Superior temporal gyrus (tissue), 1 donor: ENCODE measurements around the gene CLIP3.
A peak's percentile ranks its signal among the peaks of the same experiment; 100 is the strongest.
"Not testable (repeated sequence)": the region's sequence is repeated elsewhere in the genome, so short reads cannot be mapped to it uniquely, and the experiment has no call there.

Experiments
- DNase-seq: peaks from one replicate; pipeline ENCODE4 v3.0.0-alpha.2; 2016; ENCODE audit errors: extremely low spot score

Gene CLIP3, protein sequence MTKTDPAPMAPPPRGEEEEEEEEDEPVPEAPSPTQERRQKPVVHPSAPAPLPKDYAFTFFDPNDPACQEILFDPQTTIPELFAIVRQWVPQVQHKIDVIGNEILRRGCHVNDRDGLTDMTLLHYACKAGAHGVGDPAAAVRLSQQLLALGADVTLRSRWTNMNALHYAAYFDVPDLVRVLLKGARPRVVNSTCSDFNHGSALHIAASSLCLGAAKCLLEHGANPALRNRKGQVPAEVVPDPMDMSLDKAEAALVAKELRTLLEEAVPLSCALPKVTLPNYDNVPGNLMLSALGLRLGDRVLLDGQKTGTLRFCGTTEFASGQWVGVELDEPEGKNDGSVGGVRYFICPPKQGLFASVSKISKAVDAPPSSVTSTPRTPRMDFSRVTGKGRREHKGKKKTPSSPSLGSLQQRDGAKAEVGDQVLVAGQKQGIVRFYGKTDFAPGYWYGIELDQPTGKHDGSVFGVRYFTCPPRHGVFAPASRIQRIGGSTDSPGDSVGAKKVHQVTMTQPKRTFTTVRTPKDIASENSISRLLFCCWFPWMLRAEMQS

DNA sequence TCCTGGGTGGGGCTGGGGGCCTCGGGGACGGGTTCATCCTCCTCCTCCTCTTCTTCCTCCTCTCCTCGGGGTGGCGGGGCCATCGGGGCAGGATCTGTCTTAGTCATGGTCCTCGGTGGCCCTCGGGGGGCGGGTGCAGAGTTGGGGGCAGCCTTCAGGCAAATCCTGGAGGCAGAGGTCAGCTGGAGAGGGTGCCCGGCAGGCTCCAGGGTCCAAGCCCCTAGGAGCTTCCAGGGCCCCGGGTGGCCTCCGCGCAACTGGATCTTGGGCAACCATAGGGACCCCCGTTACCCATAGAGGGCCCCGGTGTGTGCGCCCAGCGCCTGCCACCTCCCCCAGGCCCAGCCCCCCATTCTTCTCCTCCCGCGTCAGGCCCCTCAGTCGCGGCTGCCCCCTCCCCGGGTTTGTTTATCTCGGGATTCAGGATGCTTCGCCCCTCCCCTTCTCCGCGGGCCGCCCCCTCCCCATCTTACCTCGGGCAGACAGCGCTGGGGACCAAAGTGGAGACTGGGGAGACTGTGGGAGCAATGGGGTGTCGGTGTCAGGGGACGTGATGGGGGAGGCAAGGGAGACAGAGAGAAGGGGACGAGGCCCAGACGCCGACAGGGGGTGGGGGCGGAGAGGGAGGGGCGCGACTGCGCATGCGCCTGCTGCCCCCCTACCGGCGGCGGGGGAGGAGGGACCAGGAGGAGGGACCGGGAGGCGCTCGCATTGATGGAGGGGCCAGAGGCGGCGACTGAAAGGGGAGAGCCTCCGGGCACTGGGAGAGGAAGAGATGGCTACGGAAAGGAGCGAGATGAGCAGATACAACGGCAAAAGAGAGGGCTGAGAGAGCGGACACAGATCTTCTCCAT is at the start of gene CLIP3:
Gene CLIP3 (minus strand): TSS at position 623 of the 854 bp plus-strand sequence. CDS start 516 bp downstream, at position 107.
- DNase-seq = peak; percentile 84

DNA sequence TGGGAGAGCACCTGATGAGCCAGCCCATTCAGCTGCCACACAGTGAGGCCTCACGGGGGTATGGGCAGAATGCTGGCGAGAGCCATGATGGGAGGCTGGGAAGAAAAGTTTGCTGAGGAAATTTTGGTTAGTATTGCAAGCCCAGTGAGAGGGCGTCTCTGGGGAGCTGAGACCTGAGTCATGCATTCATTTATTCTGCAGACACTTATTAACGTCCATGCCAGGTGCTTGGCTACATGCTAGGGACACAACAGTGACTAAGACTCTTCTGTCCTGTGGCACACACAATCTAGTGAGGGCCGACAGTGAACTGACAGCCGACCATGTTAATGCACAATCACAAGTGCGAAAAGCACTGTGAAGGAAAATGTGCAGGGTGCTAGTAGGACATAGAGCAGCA is 49.2 kb upstream of the CLIP3 start:
- DNase-seq = no peak

DNA sequence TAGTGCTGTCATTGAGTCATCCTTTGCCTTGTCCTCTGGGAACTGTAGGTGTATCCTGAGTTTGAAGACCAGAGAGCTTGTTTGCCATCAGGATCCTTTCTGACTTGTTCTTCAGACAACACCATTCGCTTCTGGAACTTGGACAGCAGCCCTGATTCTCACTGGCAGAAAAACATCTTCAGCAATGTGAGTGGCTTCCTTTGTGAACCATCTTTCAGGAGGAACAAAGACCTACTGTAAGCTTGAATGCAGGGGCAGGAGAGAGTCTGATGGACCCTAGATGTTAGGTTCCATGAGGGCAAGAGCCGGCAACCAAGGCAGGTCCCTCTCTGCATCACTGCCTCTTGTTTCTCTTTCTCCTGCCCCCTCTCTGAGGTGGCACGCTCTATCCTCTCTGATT is 48.7 kb upstream of the CLIP3 start:
- DNase-seq = peak; percentile 96

DNA sequence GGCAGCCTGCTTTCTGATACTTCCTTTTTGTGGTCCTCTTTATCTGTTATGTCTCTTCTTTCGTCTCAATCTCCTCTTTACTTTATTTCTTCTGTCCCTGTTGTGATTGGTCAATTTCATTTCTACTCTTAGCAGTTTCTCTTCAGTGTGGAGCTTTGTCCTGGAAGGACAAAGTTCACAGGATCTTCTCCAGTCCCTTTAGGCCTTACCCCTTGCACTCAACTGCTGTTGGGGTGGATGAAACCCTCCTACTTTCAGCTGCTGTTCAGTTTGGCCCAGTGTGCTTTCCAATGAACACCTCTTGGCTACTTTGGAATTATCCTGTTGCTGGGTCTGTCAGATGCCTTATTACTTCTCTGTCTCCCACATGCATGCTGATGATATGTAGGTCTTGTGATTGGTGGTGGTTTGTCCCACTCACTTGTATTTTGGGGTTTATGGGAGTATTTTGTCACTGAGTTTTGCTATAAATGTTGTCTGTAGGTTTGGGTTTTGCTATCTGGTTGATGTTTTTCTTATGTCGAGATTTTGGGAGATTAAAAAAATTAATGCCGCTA is 46.8 kb upstream of the CLIP3 start:
- DNase-seq = no peak

DNA sequence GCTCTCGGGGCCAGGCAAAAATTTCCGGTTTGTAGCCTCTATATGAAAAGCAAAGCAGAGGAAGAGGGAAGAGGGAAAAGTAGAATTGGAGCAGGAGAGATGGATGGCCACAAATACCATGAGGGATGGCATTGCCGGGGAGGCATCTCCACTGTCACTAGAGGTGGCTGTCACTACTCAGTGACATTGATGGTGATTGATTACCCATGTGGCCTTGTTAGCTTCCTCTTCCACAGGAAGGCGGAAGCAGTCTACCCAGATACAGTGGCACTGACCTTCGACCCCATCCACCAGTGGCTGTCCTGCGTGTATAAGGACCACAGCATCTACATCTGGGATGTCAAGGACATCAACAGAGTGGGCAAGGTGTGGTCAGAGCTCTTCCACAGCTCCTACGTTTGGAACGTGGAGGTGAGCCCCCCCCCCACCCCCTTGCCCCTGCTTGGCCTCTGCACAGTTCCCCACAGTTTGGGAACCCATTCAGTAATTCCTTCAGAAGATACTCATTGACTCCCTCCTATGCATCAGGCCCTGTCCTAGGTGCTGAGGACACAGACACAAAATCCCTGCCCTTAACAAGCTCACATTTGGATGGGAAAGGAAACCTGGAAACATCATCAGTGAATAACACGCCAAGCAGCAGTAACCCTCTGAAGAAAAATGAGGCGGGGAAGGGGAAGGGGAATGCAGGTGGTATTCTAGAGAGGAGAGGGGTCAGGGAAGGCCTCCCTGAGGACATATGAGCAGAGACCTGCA is 40.6 kb upstream of the CLIP3 start:
- DNase-seq = no peak

DNA sequence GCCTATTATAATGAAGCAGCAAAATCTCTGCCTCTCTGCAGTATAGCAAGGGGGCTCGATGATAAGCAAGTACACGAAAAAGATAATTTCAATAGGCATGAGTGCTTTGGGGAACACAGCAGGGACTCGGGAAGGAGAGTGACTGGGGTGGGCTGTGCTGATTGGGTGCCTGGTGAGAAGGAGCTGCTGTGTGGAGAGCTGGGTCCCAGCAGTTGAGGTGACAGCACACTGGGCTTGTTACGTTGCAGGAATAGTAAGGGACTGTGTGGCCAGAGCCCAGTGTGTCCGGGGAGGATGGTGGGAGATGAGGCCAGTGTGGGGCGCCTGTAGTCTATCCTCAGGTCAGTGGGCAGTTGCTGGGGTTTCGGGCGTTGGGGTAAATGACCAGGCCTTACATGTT is 39.4 kb upstream of the CLIP3 start:
- no peak for DNase-seq

DNA sequence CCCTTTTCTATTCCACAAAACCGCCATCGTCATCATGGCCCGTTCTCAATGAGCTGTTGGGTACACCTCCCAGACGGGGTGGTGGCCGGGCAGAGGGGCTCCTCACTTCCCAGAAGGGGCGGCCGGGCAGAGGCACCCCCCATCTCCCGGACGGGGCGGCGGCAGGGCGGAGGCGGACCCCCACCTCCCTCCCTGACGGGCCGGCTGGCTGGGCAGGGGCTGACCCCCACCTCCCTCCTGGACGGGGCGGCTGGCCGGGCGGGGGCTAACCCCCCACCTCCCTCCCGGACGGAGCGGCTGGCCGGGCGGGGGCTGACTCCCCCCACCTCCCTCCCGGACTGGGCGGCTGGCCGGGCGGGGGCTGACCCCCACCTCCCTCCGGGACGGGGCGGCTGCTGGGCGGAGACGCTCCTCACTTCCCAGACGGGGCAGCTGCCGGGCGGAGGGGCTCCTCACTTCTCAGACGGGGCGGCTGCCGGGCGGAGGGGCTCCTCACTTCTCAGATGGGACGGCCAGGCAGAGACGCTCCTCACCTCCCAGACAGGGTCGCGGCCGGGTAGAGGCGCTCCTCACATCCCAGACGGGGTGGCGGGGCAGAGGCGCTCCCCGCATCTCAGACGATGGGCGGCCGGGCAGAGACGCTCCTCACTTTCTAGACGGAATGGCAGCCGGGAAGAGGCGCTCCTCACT is 36.3 kb upstream of the CLIP3 start:
- DNase-seq = not testable (repeated sequence)

DNA sequence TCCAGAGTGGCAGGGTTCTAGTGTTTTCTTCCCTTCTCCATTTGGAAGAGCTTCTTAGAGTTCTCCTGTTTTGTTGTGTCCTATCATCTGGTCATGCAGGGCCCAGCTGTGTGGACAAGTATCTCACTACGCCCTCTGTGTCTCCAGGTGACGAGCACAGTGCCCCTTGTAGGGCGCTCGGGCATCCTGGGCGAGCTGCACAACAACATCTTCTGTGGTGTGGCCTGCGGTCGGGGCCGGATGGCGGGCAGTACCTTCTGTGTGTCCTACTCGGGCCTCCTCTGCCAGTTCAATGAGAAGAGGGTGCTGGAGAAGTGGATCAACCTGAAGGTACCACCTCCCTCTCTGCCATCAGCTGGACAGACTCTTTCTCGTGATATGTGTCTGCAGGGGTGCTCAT is 35.0 kb upstream of the CLIP3 start:
- no peak for DNase-seq

DNA sequence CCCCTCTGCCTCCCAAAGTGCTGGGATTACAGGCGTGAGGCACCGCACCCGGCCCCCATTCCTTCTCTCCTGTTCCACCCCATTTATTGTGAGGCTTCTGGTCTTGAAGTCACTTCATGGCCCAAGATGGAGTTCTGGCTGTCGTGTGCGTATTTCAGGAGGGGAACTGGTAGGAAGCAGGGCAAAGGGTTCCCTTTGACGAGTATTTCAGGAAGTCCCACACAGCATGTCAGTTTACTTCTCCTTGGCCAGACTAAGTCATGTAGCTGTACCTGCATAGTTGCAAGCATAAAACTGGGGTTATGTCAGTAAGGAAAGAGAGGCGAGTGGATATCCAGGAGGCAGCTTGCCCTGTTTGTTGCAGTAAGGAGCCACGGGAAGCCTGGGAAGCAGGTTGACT is 32.2 kb upstream of the CLIP3 start:
- no peak for DNase-seq

DNA sequence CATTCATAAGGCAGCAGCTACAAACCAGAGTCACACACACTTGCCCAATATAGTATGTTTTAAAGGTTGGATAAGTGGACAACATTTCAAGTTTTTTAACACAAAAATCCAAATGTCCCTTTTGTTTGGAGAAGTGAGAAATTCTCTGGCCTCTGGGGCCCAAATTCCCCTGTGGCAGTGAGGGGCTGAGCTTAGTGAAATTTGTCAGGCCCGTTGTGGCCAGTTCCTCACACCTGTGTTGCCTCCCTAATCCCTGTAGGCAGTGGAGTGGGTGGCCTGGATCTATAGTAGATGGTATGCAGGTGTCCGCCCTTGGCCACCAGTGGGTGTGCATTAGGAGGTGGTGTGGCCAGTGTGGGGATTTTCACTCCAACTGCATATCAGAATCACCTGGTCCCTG is 28.7 kb upstream of the CLIP3 start:
- no peak for DNase-seq

DNA sequence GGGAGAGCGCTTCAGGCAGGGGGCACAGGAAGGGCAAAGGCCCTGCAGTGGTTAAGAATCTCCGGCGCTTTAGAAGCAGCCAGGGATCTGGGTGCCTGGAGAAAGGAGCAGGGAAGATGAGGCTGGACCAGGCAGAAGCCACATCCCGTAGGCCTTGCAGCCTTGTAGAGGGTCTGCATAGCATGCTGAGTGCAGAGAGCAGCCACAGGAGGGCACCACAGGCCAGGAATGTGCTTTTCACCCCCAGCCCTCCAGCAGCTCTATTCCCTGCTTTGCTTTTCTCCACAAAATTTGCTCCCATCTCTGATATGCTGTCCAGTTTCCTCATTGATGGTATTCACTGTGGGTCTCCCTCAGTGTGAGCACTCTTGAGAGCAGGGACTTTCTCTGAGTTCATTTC is 27.8 kb upstream of the CLIP3 start:
- peak; percentile 87 for DNase-seq

DNA sequence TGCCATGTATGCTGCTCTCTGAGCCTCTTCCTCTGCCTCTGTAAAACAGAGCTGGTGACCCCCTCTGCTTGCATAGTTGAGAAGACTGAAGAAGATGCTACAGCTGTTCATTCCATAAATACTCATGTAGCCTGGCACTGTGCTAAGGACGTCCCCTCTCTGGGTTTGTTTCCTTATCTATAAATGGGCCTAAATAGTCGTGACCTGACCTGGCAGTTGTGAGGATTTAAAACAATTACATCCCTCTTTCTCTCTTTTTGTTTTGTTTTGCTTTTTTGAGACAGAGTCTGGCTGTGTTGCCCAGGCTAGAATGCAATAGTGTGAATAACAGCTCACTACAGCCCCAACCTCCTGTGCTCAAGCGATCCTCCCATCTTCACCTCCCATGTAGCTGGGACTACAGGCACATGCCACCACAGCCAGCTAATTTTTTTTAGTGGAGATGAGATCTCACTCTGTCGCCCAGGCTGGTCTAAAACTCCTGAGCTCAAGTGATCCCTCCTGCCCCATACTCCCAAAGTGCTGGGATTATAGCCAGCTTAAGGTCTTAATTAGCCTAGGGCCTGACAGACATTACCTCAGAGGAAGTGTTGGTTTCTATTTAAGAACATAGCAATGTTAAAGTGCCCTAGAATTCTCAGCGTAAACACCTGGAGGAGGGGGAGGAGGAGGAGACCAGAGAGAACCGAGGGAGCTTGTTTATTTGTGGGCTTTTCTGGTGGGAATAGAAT is 26.7 kb upstream of the CLIP3 start:
- no peak for DNase-seq

DNA sequence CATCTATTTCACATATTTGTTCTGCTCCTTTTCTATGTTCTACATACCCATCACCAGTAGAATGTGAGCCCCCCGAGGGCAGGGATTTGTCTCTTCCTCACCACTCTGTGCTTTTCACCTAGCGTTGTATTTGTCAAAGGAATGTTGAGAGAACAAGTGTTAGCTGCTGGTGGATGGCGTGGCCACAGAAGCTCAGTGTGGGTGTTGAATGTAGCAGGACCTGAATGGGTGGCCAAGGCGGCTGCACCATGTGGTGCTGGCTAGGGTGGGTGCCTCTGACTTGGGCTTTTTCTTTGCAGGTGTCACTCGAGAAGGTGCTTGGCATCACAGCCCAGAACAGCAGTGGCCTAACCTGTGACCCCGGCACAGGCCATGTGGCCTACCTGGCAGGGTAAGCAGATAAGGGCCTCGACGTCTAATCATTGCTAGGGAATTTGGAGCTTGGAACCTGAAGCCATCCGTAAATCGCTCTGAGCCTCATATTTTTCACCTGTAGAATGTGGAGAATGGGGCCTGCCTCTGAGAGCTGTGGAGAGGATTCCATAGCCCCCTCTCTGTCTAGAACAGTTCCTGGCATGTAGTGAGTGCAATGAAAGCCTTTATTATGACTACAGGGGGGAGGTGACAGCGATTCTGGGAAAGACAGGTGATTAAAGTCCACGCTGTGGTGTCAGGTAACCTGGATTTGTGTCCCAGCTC is 26.0 kb upstream of the CLIP3 start:
- no peak for DNase-seq

DNA sequence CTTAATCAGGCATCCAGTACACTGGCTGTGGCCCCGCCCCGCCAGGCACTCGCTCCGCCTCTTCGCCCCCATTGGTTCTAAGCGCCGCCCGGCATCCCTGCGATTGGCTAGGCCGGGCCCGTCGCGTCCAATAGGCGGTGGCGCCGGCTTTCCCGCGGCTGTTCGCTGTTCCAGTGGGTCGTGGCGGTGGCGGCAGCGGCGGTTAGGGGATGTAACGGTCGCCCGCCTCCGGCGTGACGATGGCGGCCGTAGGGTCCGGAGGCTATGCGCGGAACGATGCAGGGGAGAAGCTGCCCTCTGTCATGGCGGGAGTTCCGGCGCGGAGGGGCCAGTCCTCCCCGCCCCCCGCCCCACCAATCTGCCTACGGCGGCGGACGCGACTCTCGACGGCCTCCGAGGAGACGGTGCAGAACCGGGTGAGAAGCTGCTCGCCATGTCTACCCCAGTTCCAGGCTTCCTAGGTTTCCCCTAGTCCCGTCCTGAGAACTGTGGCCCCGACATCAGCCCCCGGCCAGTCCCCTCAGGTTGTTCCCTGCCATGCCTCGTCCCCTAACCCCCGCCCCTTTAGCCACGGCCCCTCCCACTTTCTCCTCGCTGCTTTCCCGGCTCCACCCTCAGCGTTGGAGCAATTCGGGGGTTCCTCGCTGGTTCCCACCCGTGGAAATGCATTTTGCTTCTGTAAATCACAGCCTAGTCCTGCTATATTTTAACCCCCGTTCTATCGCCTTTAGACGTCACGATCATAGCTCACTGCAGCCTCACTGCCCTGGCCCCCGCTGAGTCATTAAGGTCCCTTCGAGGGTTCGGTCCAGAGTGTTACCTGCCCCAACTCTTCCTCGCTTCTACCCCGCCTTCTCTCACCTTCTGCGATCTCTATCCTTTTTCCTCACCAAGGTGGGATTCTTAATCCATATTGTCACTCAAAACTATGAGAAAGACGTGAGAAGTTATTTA is 22.3 kb upstream of the CLIP3 start, which contains the start of gene WDR62:
Gene WDR62 (plus strand): TSS at position 165 of the 954 bp plus-strand sequence. CDS start 75 bp downstream, at position 240.
- no peak for DNase-seq

DNA sequence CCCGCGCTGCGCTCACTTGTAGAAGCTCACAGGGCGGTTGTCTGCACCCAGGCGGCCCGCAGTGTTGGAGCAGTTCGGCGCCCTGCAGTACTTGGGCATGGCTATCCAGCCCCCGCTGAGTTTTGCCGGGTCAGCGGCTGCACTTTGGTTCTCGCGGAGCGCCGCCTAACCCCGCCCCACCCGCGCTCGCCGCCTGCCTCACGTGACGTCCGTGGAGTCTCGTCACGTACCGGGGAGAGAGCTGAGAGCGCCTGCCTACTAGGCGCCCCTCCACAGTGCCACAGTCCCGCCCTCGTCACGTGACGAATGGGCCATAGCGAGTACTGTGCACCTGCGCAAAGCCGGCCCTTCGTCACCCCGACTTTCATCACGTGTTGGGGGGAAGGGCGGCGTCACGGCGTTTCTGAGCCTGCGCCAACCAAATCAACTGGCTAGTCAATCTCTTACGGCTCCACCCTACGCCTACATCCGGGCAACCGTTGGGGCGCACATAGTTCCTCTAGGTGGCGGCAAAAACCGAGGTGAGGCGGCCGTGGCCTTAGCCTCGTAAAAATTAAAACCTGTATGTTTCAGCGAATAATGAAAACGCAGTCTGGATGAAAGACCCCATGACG is 21.6 kb upstream of the CLIP3 start, which contains the start of gene THAP8:
Gene THAP8 (minus strand): TSS at position 167 of the 614 bp plus-strand sequence. CDS start 68 bp downstream, at position 99.
- DNase-seq = peak; percentile 100

DNA sequence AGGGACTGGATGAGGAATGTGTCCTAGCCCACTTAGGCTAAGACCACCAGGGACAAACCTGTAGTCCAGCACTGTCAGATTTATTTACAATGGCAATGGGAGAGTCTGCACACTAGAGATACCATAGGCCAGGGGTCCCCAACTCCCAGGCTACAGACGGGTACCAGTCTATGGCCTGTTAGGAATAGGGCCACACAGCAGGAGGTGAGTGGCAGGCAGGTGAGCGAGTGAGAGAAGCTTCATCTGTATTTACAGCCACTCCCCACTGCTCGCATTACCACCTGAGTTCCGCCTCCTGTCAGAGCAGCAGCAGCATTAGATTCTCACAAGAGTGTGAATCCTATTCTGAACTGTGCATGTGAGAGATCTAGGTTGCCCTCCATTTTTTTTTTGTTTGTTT is 19.0 kb upstream of the CLIP3 start:
- no peak for DNase-seq

DNA sequence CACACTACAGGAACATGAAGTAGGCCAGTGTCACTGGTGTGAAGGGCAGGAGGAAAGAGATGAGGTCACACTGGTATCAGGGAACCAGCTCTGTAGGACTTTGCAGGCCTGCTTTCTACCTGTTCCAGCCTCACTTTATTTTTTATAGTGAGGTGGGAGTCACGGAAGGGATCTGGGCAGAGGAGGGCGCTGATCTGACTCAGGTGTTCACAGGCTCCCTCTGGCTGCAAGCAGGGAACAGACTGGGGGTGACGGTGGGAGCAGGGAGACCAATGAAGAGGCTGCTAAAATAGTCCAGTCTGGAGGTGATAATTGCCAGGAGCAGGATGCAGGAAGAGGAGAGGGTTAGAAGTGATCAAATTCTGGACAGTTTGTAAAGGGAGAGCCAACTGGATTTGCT is 18.6 kb upstream of the CLIP3 start:
- no peak for DNase-seq
